ENCODE data around the gene GRWD1. TPM values are rescaled to one million over a fixed set of nuclear protein-coding genes. Genes with fewer than 3 reads are reported as not detected.

The GRWD1 gene
- polyA plus RNA-seq, 1 experiment, result 16.0 TPM

DNA sequence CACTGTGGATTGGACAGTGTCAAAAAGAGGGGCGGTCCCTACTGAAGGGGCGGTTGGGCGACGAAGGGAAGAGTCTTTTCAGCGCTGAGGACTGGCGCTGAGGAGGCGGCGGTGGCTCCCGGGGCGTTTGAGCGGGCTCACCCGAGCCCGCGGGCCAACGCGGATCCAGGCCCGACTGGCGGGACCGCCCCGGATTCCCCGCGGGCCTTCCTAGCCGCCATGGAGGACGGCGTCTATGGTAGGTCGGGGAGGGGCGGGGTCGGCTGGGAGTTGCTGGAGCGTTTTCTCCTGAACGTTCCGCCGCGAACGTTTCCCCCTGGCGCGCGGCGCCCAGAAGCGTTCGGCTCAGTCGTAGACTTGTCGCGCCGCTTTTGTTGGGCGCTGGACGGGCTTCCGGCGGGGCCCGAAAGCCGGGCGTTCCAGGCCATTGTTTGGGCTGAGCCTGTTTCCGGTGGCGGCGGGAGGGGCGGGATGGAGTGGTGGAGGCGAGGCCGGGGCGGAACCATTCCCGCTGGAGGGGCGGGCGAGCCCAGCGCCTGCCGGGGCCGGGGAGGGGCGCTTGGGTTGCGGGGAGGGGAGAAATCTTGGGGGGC lies 23.6 kb downstream of the GRWD1 start, which contains the start of gene CYTH2:
Gene CYTH2, plus strand, starts transcription at position 81 of the 593 bp plus-strand sequence. Its CDS starts 139 bp downstream, at position 220.
- CTCF ChIA-PET, result interaction anchor here (1.2 to 2.0 kb wide), 4 partner anchors 21 to 115 kb away, joined by 3 to 12 read pairs (median 4); partner anchors contain the start of gene KDELR1

DNA sequence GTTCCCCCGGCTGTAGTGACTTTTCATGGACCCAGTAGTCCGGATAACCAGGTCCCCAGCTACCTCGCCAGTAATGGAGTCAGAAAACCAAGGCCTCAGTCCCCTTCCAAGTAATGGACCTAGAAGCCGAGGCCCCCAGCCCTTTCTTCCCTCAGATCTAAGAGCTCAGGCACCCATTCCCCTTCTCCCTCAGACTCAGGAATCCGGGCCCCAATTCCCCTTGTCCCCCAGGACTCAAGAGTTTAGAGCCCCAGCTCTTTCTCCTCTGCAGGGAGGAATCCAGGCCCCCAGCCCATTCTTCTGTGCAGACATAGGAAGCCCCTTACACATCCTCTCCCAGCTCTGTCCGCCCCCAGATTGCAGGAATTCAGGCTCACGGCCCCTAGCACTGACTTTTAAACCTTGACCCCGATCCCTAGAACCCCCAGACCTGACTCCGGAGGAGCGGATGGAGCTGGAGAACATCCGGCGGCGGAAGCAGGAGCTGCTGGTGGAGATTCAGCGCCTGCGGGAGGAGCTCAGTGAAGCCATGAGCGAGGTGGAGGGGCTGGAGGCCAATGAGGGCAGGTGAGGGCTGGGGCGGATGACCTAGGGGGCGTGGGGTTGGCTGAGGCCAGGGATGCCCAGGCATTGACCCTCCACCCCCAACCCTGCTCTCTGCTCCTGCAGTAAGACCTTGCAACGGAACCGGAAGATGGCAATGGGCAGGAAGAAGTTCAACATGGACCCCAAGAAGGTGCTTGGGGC lies 24.3 kb downstream of the GRWD1 start:
- ChIA-PET POLR2A (interaction anchor here (0.6 kb wide), 1 partner anchor 23 kb away, joined by 3 read pairs; no protein-coding TSS in a partner anchor), CTCF (interaction anchor here (1.2 to 2.0 kb wide), 4 partner anchors 20 to 114 kb away, joined by 3 to 12 read pairs (median 4); partner anchors contain the start of gene KDELR1)
- Histone ChIP-seq H3K27ac (ENCODE audit: low read depth, low read length) (peak overlapping the region; percentile 11), H3K4me3 (ENCODE audit: low read depth, low read length) (peak overlapping the region; percentile 86), H3K9me3 (ENCODE audit: control insufficient read depth, insufficient read depth, low read length) (no peaks in the 10 kb centered on the region; the same call in 1 of the 2 replicates), H3K27me3 (ENCODE audit: control insufficient read depth, insufficient read depth, low read length) (no peaks in the 10 kb centered on the region)
- TF ChIP-seq, protein P1, sequence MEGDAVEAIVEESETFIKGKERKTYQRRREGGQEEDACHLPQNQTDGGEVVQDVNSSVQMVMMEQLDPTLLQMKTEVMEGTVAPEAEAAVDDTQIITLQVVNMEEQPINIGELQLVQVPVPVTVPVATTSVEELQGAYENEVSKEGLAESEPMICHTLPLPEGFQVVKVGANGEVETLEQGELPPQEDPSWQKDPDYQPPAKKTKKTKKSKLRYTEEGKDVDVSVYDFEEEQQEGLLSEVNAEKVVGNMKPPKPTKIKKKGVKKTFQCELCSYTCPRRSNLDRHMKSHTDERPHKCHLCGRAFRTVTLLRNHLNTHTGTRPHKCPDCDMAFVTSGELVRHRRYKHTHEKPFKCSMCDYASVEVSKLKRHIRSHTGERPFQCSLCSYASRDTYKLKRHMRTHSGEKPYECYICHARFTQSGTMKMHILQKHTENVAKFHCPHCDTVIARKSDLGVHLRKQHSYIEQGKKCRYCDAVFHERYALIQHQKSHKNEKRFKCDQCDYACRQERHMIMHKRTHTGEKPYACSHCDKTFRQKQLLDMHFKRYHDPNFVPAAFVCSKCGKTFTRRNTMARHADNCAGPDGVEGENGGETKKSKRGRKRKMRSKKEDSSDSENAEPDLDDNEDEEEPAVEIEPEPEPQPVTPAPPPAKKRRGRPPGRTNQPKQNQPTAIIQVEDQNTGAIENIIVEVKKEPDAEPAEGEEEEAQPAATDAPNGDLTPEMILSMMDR (IDR thresholded peaks at IDR 0.05; ENCODE audit: low read depth, low read length), result no peak
- no peak for DNase-seq (ENCODE audit: low read depth, low spot score)

More for the DNA sequence above, 23.6 kb downstream of the GRWD1 start, which contains the start of gene CYTH2:
- H3K27ac ChIP-seq (ENCODE audit: low read depth, low read length), result peak within 1 kb of the TSS; percentile 97
- TF ChIP-seq, protein P1 (IDR thresholded peaks at IDR 0.05; ENCODE audit: low read depth, low read length), result no peak
- DNase-seq (ENCODE audit: low read depth, low spot score), result peak; percentile 20
- POLR2A ChIA-PET, result no interaction called here
- H3K9me3 ChIP-seq (ENCODE audit: control insufficient read depth, insufficient read depth, low read length), result no peaks in the 10 kb centered on the region; the same call in 1 of the 2 replicates
- H3K4me3 ChIP-seq (ENCODE audit: low read depth, low read length), result peak within 1 kb of the TSS; percentile 86
- no peaks in the 10 kb centered on the region for H3K27me3 ChIP-seq (ENCODE audit: control insufficient read depth, insufficient read depth, low read length)

DNA sequence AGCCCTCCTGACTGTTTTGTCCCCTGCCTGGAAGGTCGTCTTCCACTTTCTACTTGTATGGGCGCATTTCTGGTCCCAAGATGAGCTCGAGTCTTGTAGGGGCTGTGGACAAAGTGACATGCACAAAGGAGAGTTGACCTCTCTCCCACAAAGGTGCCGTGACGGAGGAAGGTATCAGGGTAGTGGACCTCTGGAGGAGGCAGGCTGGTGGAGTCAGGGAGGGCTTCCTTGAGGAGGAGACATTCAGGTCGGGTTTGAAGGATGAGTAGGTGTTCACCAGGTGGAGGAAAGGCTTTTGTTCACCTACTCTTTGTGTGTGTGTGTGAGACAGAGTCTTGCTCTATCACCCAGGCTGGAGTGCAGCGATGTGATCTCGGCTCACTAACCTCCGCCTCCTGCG lies 25.1 kb downstream of the GRWD1 start:
- Histone ChIP-seq H3K9me3 (ENCODE audit: control insufficient read depth, insufficient read depth, low read length) (no peaks in the 10 kb centered on the region; the same call in 1 of the 2 replicates), H3K27ac (ENCODE audit: low read depth, low read length) (no peak overlapping the region), H3K4me3 (ENCODE audit: low read depth, low read length) (no peak overlapping the region), H3K27me3 (ENCODE audit: control insufficient read depth, insufficient read depth, low read length) (no peaks in the 10 kb centered on the region)
- no peak for DNase-seq (ENCODE audit: low read depth, low spot score)
- ChIA-PET CTCF (interaction anchor here (1.2 to 2.0 kb wide), 4 partner anchors 19 to 113 kb away, joined by 3 to 12 read pairs (median 4); partner anchors contain the start of gene KDELR1), POLR2A (no interaction called here)
- TF ChIP-seq, protein P1 (IDR thresholded peaks at IDR 0.05; ENCODE audit: low read depth, low read length), result no peak

DNA sequence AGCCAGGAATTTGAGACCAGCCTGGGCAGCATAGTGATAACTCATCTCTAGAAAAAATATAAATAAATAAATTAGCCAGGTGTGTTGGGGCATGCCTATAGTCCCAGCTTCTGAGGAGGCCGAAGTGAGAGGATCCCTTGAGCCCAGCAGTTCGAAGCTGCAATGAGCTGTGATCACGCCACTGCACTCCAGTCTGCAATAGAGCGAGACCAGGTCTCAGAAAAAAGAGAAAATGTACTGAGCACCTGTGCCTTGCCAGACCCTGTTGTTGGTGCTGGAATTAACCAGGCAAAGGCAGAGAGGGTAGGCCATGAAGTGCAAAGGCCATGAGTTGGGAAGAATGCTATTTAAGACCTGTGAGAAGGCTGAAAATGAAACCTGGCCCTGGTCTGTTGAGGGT lies 26.1 kb downstream of the GRWD1 start:
- Histone ChIP-seq H3K27me3 (ENCODE audit: control insufficient read depth, insufficient read depth, low read length) (no peaks in the 10 kb centered on the region), H3K9me3 (ENCODE audit: control insufficient read depth, insufficient read depth, low read length) (no peaks in the 10 kb centered on the region; the same call in 1 of the 2 replicates), H3K27ac (ENCODE audit: low read depth, low read length) (no peak overlapping the region), H3K4me3 (ENCODE audit: low read depth, low read length) (no peak overlapping the region)
- ChIA-PET POLR2A (interaction anchor here (1.0 kb wide), 1 partner anchor 9 kb away, joined by 4 read pairs; no protein-coding TSS in a partner anchor), CTCF (no interaction called here)
- TF ChIP-seq, protein P1 (IDR thresholded peaks at IDR 0.05; ENCODE audit: low read depth, low read length), result no peak
- DNase-seq (ENCODE audit: low read depth, low spot score), result no peak

Measured in AG04450 (cell line).